K562 (cell line): ENCODE measurements around the gene TDG. TPM values are rescaled to one million over a fixed set of nuclear protein-coding genes. Genes with fewer than 3 reads are reported as not detected.

Experiments
- ATF6 ChIP-seq: sonication (generic); formaldehyde crosslinking; IDR thresholded peaks from 2 replicates; pipeline ENCODE4 v1.4.0; 2020; ENCODE audit warnings: mild to moderate bottlenecking, missing genetic modification reagents
- DMBX1 ChIP-seq: fragments of 250-450 bp; sonication (Bioruptor Pico); IDR thresholded peaks from 2 replicates; pipeline ENCODE4 v1.8.0; 2022; ENCODE audit warnings: inconsistent platforms, mild to moderate bottlenecking, moderate library complexity, borderline replicate concordance
- GABPB1 ChIP-seq: sonication (generic); formaldehyde crosslinking; IDR thresholded peaks from 2 replicates; pipeline ENCODE4 v1.8.0; 2022; ENCODE audit warnings: mild to moderate bottlenecking, missing genetic modification reagents
- GTF2B ChIP-seq: IDR thresholded peaks from 2 replicates; pipeline ENCODE4 v1.6.1; 2011; ENCODE audit not compliant: insufficient read length; ENCODE audit errors: extremely low read depth
- HDAC8 ChIP-seq: fragments of 450-650 bp; IDR thresholded peaks from 2 replicates; pipeline ENCODE4 v1.6.1; 2016; ENCODE audit warnings: mild to moderate bottlenecking, missing genetic modification characterization, moderate library complexity, missing compliant biosample characterization
- HMBOX1 ChIP-seq: sonication (generic); IDR thresholded peaks from 2 replicates; pipeline ENCODE4 v1.6.1; 2016
- IRF1 ChIP-seq: sonication (generic); formaldehyde crosslinking; IDR thresholded peaks from 2 replicates; pipeline ENCODE4 v1.8.0; 2022; ENCODE audit warnings: missing genetic modification reagents, mild to moderate bottlenecking, borderline replicate concordance
- MTA3 ChIP-seq: fragments of 450-650 bp; formaldehyde crosslinking; IDR thresholded peaks from 2 replicates; pipeline ENCODE4 v1.6.1; 2017; ENCODE audit warnings: mild to moderate bottlenecking, borderline replicate concordance
- MXI1 ChIP-seq: IDR thresholded peaks from 2 replicates; pipeline ENCODE4 v1.6.1; 2011; ENCODE audit warnings: low read depth, mild to moderate bottlenecking, improper control_type of control experiment, low read length
- PRDM10 ChIP-seq: fragments of 450-650 bp; IDR thresholded peaks from 2 replicates; pipeline ENCODE4 v1.6.1; 2018; ENCODE audit not compliant: partially characterized antibody
- TAF9B ChIP-seq: fragments of 450-650 bp; IDR thresholded peaks from 2 replicates; pipeline ENCODE4 v1.6.1; 2018; ENCODE audit warnings: mild to moderate bottlenecking; ENCODE audit not compliant: partially characterized antibody
- ZBTB49 ChIP-seq: sonication (generic); formaldehyde crosslinking; IDR thresholded peaks from 2 replicates; pipeline ENCODE4 v1.8.0; 2022; ENCODE audit warnings: missing genetic modification reagents, mild to moderate bottlenecking, borderline replicate concordance
- ZNF586 ChIP-seq: fragments of 450-650 bp; formaldehyde crosslinking; conservative IDR thresholded peaks from 2 replicates; pipeline ENCODE4 v1.4.0; 2020; ENCODE audit warnings: mild to moderate bottlenecking, moderate library complexity
- polyA plus RNA-seq, 8 experiments: library from polyadenylated mRNA; depleted of rRNA in 4 of 8; stranded (reverse) in 5 of 8; unstranded in 3 of 8; fragments of >200 nt; fragmentation: Nextera tagmentation in 2 of 8; fragmentation: Illumina TruSeq in 1 of 8; extraction: Ambion mirVana in 2 of 8; extraction: Trizol in 1 of 8; gene quantifications; 2 replicates each; pipeline versions ENCODE4 v1.2.1 to v1.2.3, GENCODE V29; 2011 to 2014; ENCODE audit warnings: inconsistent platforms in 1 of 8, missing spikeins in 1 of 8
- total RNA-seq, 7 experiments: library from RNA; depleted of rRNA in 6 of 7; stranded (reverse); fragments of >200 nt in 6 of 7; fragmentation: Illumina TruSeq in 2 of 7; extraction: Trizol in 2 of 7; gene quantifications; 2 replicates each; pipeline versions ENCODE4 v1.2.1 to v1.2.3, GENCODE V29; 2011 to 2021; ENCODE audit warnings: low replicate concordance in 1 of 7

Gene TDG
- total and polyA plus RNA-seq, 9 of the 15 experiments (the other 6 are each of a cell fraction or from before 2014, with no cell fraction given): 37.6 to 77.2 (median 64.0) TPM

DNA sequence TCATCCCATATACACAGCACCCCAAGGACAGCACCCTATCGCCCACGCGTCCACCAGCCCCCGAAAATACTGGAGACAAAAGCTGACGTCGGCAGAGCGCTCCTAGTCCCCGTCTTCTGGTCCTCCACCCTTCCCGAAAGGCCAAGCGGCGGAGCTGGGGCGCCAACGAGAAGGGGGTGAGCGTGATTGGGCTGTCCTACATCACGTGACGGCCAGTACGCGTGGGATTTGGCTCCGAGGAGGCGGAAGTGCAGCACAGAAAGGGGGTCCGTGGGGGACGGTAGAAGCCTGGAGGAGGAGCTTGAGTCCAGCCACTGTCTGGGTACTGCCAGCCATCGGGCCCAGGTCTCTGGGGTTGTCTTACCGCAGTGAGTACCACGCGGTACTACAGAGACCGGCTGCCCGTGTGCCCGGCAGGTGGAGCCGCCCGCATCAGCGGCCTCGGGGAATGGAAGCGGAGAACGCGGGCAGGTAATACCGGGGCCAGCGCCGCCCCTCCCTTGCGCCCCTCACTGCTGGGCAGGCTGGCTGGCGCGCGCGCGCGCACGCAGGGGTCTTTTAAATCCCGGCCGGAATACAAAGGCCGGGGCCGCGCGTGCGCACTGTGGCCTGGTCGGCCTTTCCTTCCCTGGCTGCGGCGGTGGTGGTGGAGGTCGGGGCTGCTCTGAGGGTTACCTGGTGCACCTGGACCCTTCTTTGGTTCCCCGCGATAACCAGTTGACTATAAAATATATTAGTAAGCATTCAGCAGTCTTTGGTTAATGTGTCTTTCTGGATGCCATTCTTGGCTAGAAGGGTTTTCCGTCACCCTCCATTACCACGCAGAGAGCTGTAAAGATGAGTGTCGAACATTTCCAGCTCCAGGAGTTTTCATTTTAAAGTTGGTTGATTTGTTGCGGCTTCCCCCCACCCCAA lies at the start of gene TDG (continued):
- no peak for TF ChIP-seq ZBTB49 (CRISPR knock-in tag)
- peak; percentile 79; the same call in 1 of the 2 replicates for TF ChIP-seq MTA3
- 0 out of 2 replicates have a peak, but pooled peaks have one; percentile 8 for TF ChIP-seq HDAC8 (tag)
- TF ChIP-seq IRF1 (CRISPR knock-in tag): no peak
- peak; percentile 32 for TF ChIP-seq PRDM10
- TF ChIP-seq GABPB1 (CRISPR knock-in tag): peak; percentile 98
- no peak for TF ChIP-seq ZNF586 (CRISPR knock-in tag)
- peak; percentile 12 for TF ChIP-seq GTF2B
- TF ChIP-seq ATF6 (CRISPR knock-in tag): no peak
- peak; percentile 89 for TF ChIP-seq TAF9B
- no peak for TF ChIP-seq HMBOX1
- no peak; the same call in 1 of the 2 replicates for TF ChIP-seq MXI1
- TF ChIP-seq DMBX1: no peak
